Liver (tissue), 9 donors: ENCODE data around the gene CFAP97D2. TPM values are rescaled to one million over a fixed set of nuclear protein-coding genes. Genes with fewer than 3 reads are reported as not detected.

ENCODE experiments used
- DNase-seq: peaks from one replicate; pipeline ENCODE4 v3.0.0-alpha.2; 2017; ENCODE audit warnings: low spot score
- H3K27ac ChIP-seq, 2 donors: one replicate each; pipeline ENCODE4 v1.7.0; 2013; ENCODE audit warnings: inconsistent platforms in 2 of 2, low read length in 2 of 2, control low read depth in 1 of 2, low read depth in 1 of 2, mild to moderate bottlenecking in 1 of 2
- H3K27me3 ChIP-seq, 4 donors: one replicate each; pipeline versions ENCODE4 v1.6.1 to v1.7.0; 2013; ENCODE audit warnings: low read length in 3 of 4, inconsistent platforms in 1 of 4, mild to moderate bottlenecking in 1 of 4, moderate library complexity in 1 of 4; ENCODE audit not compliant: control insufficient read depth in 4 of 4, insufficient read depth in 4 of 4
- H3K36me3 ChIP-seq, 4 donors: one replicate each; pipeline versions ENCODE4 v1.6.1 to v1.7.0; 2013; ENCODE audit warnings: low read length in 3 of 4, mild to moderate bottlenecking in 3 of 4, low read depth in 1 of 4, moderate library complexity in 1 of 4; ENCODE audit not compliant: control insufficient read depth in 4 of 4, insufficient read depth in 3 of 4
- H3K4me1 ChIP-seq, 4 donors: one replicate each; pipeline versions ENCODE4 v1.6.1 to v1.7.0; 2013; ENCODE audit warnings: low read length in 3 of 4, mild to moderate bottlenecking in 3 of 4, moderate library complexity in 1 of 4; ENCODE audit not compliant: control insufficient read depth in 4 of 4, insufficient read depth in 4 of 4
- H3K4me3 ChIP-seq, 3 donors: one replicate each; pipeline versions ENCODE4 v1.6.1 to v1.7.0; 2013; ENCODE audit warnings: low read length in 3 of 3, control low read depth in 1 of 3, low read depth in 1 of 3, mild to moderate bottlenecking in 1 of 3
- H3K9ac ChIP-seq, 2 donors: one replicate each; pipeline ENCODE4 v1.7.0; 2013; ENCODE audit warnings: low read length in 2 of 2, mild to moderate bottlenecking in 2 of 2, moderate library complexity in 2 of 2, control low read depth in 1 of 2, low read depth in 1 of 2
- H3K9me3 ChIP-seq, 4 donors: one replicate each; pipeline versions ENCODE4 v1.6.1 to v1.7.0; 2013; ENCODE audit warnings: low read length in 3 of 4; ENCODE audit not compliant: control insufficient read depth in 4 of 4
- CTCF ChIP-seq: fragments of 150-350 bp; IDR thresholded peaks from 2 replicates; pipeline ENCODE4 v1.5.1; 2017; ENCODE audit warnings: improper control_type of control experiment, low read depth, low read length; ENCODE audit not compliant: missing input control
- EGR1 ChIP-seq, 2 donors: IDR thresholded peaks; 2 replicates each; pipeline ENCODE4 v1.6.1; 2016 to 2018; ENCODE audit warnings: antibody characterized with exemption in 2 of 2, low read depth in 2 of 2
- FOXA1 ChIP-seq: IDR thresholded peaks from 2 replicates; pipeline ENCODE4 v1.6.1; 2016; ENCODE audit warnings: antibody characterized with exemption
- FOXA2 ChIP-seq: IDR thresholded peaks from 2 replicates; pipeline ENCODE4 v1.6.1; 2016; ENCODE audit warnings: antibody characterized with exemption
- GABPA ChIP-seq, 2 donors: IDR thresholded peaks in 1 of 2; conservative IDR thresholded peaks in 1 of 2; 2 replicates each; pipeline ENCODE4 v1.6.1; 2016; ENCODE audit warnings: antibody characterized with exemption in 2 of 2, mild to moderate bottlenecking in 1 of 2, moderate library complexity in 1 of 2
- HNF4A ChIP-seq, 2 donors: conservative IDR thresholded peaks; 2 replicates each; pipeline ENCODE4 v1.6.1; 2016; ENCODE audit warnings: antibody characterized with exemption in 2 of 2, mild to moderate bottlenecking in 2 of 2
- HNF4G ChIP-seq: IDR thresholded peaks from 2 replicates; pipeline ENCODE4 v1.6.1; 2016; ENCODE audit warnings: antibody characterized with exemption
- JUND ChIP-seq, 2 donors: IDR thresholded peaks; 2 replicates each; pipeline ENCODE4 v1.6.1; 2016; ENCODE audit warnings: antibody characterized with exemption in 2 of 2
- MAX ChIP-seq: IDR thresholded peaks from 2 replicates; pipeline ENCODE4 v1.6.1; 2016; ENCODE audit warnings: antibody characterized with exemption
- NR2F2 ChIP-seq: IDR thresholded peaks from 2 replicates; pipeline ENCODE4 v1.6.1; 2016; ENCODE audit warnings: antibody characterized with exemption
- RAD21 ChIP-seq, 2 donors: IDR thresholded peaks; 2 replicates each; pipeline ENCODE4 v1.6.1; 2016; ENCODE audit warnings: antibody characterized with exemption in 2 of 2, mild to moderate bottlenecking in 2 of 2
- REST ChIP-seq: IDR thresholded peaks from 2 replicates; pipeline ENCODE4 v1.6.1; 2016; ENCODE audit warnings: antibody characterized with exemption, mild to moderate bottlenecking
- RXRA ChIP-seq, 2 donors: IDR thresholded peaks; 2 replicates each; pipeline ENCODE4 v1.6.1; 2017 to 2018; ENCODE audit warnings: antibody characterized with exemption in 2 of 2, mild to moderate bottlenecking in 1 of 2
- SP1 ChIP-seq: IDR thresholded peaks from 2 replicates; pipeline ENCODE4 v1.6.1; 2018; ENCODE audit warnings: antibody characterized with exemption, mild to moderate bottlenecking
- TAF1 ChIP-seq: conservative IDR thresholded peaks from 2 replicates; pipeline ENCODE4 v1.6.1; 2016; ENCODE audit warnings: antibody characterized with exemption, mild to moderate bottlenecking
- YY1 ChIP-seq: IDR thresholded peaks from 2 replicates; pipeline ENCODE4 v1.6.1; 2016; ENCODE audit warnings: antibody characterized with exemption, mild to moderate bottlenecking
- ZBTB33 ChIP-seq: IDR thresholded peaks from 2 replicates; pipeline ENCODE4 v1.6.1; 2016; ENCODE audit warnings: antibody characterized with exemption
- WGBS: extraction: QIAGEN DNeasy Blood & Tissue Kit; methylation state at CpG from one replicate; pipeline ENCODE4 v1.1.7; 2013; 5-methylcytosine and 5-hydroxymethylcytosine counted together
- polyA plus RNA-seq, 2 donors: library from polyadenylated mRNA; stranded (reverse) in 1 of 2; unstranded in 1 of 2; fragments of 200-250 nt in 1 of 2; fragments of >200 nt in 1 of 2; fragmentation: Nextera tagmentation in 1 of 2; extraction: Ambion mirVana in 1 of 2; gene quantifications; one replicate each; pipeline versions ENCODE4 v1.2.1 to v1.2.3, GENCODE V29; 2013 to 2015
- total RNA-seq, 2 donors: library from RNA; depleted of rRNA; stranded (reverse); fragments of >200 nt; gene quantifications; one replicate each; pipeline ENCODE4 v1.2.3, GENCODE V29; 2014
- donor health status: healthy.
- donor health status: healthy.
- donor health status: healthy.
- donor health status: healthy.
- donor health status: healthy.

The CFAP97D2 gene
- total and polyA plus RNA-seq, 4 donors = not detected

GRCh38 chr13:114257014-114257413 is 78.0 kb downstream of the CFAP97D2 start:
- no peaks in the 10 kb centered on the region for H3K4me1 ChIP-seq
- H3K27me3 ChIP-seq = no peaks in the 10 kb centered on the region
- no peaks in the 10 kb centered on the region for H3K9me3 ChIP-seq
- no peak overlapping the region for H3K9ac ChIP-seq
- no peak for TF ChIP-seq EGR1 (IDR thresholded peaks at IDR 0.05; ENCODE audit: low read depth in 2 of 2)
- TF ChIP-seq SP1 = no peak
- TF ChIP-seq HNF4G = no peak
- DNase-seq = no peak
- peaks cover 18 to 72% (median 58%) of the 10 kb centered on the region in 4 donors for H3K36me3 ChIP-seq
- WGBS = 96% methylated on average over 4 of the region's 4 CpGs
- H3K27ac ChIP-seq = no peak overlapping the region
- no peak overlapping the region for H3K4me3 ChIP-seq

GRCh38 chr13:114258589-114258988 is 79.5 kb downstream of the CFAP97D2 start:
- no peak overlapping the region for H3K27ac ChIP-seq
- TF ChIP-seq RXRA (IDR thresholded peaks at IDR 0.05) (no peak), YY1 (no peak), GABPA (IDR thresholded peaks at IDR 0.05 in 1 of 2, conservative IDR thresholded peaks at IDR 0.05 in 1 of 2) (no peak), MAX (no peak), RAD21 (IDR thresholded peaks at IDR 0.05) (no peak), HNF4A (conservative IDR thresholded peaks at IDR 0.05) (no peak), JUND (IDR thresholded peaks at IDR 0.05) (no peak), ZBTB33 (no peak), REST (no peak), HNF4G (no peak), FOXA2 (no peak)
- H3K27me3 ChIP-seq = no peaks in the 10 kb centered on the region
- H3K9me3 ChIP-seq = no peaks in the 10 kb centered on the region
- WGBS = 84% methylated on average over 8 of the region's 8 CpGs
- DNase-seq = no peak
- H3K36me3 ChIP-seq = peaks cover 17 to 74% (median 69%) of the 10 kb centered on the region in 4 donors
- H3K4me3 ChIP-seq = no peak overlapping the region
- no peak overlapping the region for H3K9ac ChIP-seq
- H3K4me1 ChIP-seq = no peaks in the 10 kb centered on the region

GRCh38 chr13:114259374-114259773 is 80.3 kb downstream of the CFAP97D2 start:
- Histone ChIP-seq H3K4me3 (no peak overlapping the region), H3K27me3 (no peaks in the 10 kb centered on the region), H3K27ac (no peak overlapping the region), H3K9me3 (no peaks in the 10 kb centered on the region), H3K36me3 (peaks cover 17 to 79% (median 69%) of the 10 kb centered on the region in 4 donors), H3K4me1 (no peaks in the 10 kb centered on the region), H3K9ac (no peak overlapping the region)
- 81% methylated on average over 7 of the region's 7 CpGs for WGBS
- DNase-seq = no peak
- no peak for TF ChIP-seq HNF4A (conservative IDR thresholded peaks at IDR 0.05)
- TF ChIP-seq EGR1 (IDR thresholded peaks at IDR 0.05; ENCODE audit: low read depth in 2 of 2) = no peak
- TF ChIP-seq CTCF = no peak
- TF ChIP-seq REST = no peak
- no peak for TF ChIP-seq TAF1
- TF ChIP-seq NR2F2 = no peak
- TF ChIP-seq MAX = no peak
- no peak for TF ChIP-seq HNF4G
- TF ChIP-seq FOXA1 = no peak
- TF ChIP-seq RAD21 (IDR thresholded peaks at IDR 0.05) = no peak
